Amniotic epithelial cell (primary cell): ENCODE results near the gene CFAP58.

Source experiments
- DNase-seq: peaks from one replicate; pipeline ENCODE4 v3.0.0-alpha.2; 2010; ENCODE audit warnings: low read depth

Gene CFAP58

GRCh38 chr10:104487794-104488438 lies 134.3 kb downstream of the CFAP58 start:
- no peak for DNase-seq

GRCh38 chr10:104488439-104488832 lies 134.8 kb downstream of the CFAP58 start:
- no peak for DNase-seq

- no peak for DNase-seq
Measured at GRCh38 chr10:104492329-104492940, 138.8 kb downstream of the CFAP58 start.

- no peak for DNase-seq
Measured at GRCh38 chr10:104498347-104499081, 144.9 kb downstream of the CFAP58 start.

GRCh38 chr10:104501449-104501848 lies 147.8 kb downstream of the CFAP58 start:
- DNase-seq, result no peak

- DNase-seq, result no peak
Measured at GRCh38 chr10:104501864-104502579, 148.4 kb downstream of the CFAP58 start.

GRCh38 chr10:104502907-104503306 lies 149.3 kb downstream of the CFAP58 start:
- no peak for DNase-seq
